Smooth muscle cell of the brain vasculature (primary cell): ENCODE data around the gene OSCAR.

ENCODE experiments used
- DNase-seq: peaks from one replicate; pipeline ENCODE4 v3.0.0-alpha.2; 2012; ENCODE audit warnings: low read depth, low spot score

OSCAR gene

GRCh38 chr19:54100561-54100960, at the start of gene OSCAR:
OSCAR (minus strand) TSS chr19:54100803; CDS start chr19:54100792, 11 bp downstream.
- no peak for DNase-seq

- no peak for DNase-seq
Measured at GRCh38 chr19:54149021-54149812, 48.6 kb upstream of the OSCAR start.

GRCh38 chr19:54148158-54148557, 47.6 kb upstream of the OSCAR start:
- DNase-seq, result no peak

- DNase-seq, result no peak
Measured at GRCh38 chr19:54147676-54148075, 47.1 kb upstream of the OSCAR start.

GRCh38 chr19:54145541-54146158, 45.0 kb upstream of the OSCAR start:
- DNase-seq, result no peak

- no peak for DNase-seq
Measured at GRCh38 chr19:54142166-54142780, 41.7 kb upstream of the OSCAR start.

- no peak for DNase-seq
Measured at GRCh38 chr19:54141356-54141755, 40.8 kb upstream of the OSCAR start.

GRCh38 chr19:54138489-54139256, 38.1 kb upstream of the OSCAR start:
- DNase-seq, result no peak

GRCh38 chr19:54137699-54138488, 37.3 kb upstream of the OSCAR start, which contains the start of gene CNOT3:
CNOT3 (plus strand) TSS chr19:54137762; CDS start chr19:54142979, 5,217 bp downstream.
- DNase-seq, result no peak

GRCh38 chr19:54136864-54137698, 36.5 kb upstream of the OSCAR start:
- DNase-seq, result peak; percentile 100

GRCh38 chr19:54136086-54136863, 35.7 kb upstream of the OSCAR start:
- DNase-seq, result no peak

- DNase-seq, result no peak
Measured at GRCh38 chr19:54133957-54134590, 33.5 kb upstream of the OSCAR start.

GRCh38 chr19:54133312-54133956, 32.8 kb upstream of the OSCAR start:
- no peak for DNase-seq

GRCh38 chr19:54129617-54129996, 29.0 kb upstream of the OSCAR start:
- no peak for DNase-seq

- DNase-seq, result no peak
Measured at GRCh38 chr19:54128796-54129616, 28.4 kb upstream of the OSCAR start.

- no peak for DNase-seq
Measured at GRCh38 chr19:54128441-54128725, 27.8 kb upstream of the OSCAR start.

- no peak for DNase-seq
Measured at GRCh38 chr19:54127688-54128440, 27.3 kb upstream of the OSCAR start.
